Liver (tissue), 9 donors: ENCODE results near the gene ARHGEF7. TPM values are rescaled to one million over a fixed set of nuclear protein-coding genes. Genes with fewer than 3 reads are reported as not detected.

Experiments used
- DNase-seq: peaks from one replicate; pipeline ENCODE4 v3.0.0-alpha.2; 2017; ENCODE audit warnings: low spot score
- H3K27ac ChIP-seq, 2 donors: one replicate each; pipeline ENCODE4 v1.7.0; 2013; ENCODE audit warnings: inconsistent platforms in 2 of 2, low read length in 2 of 2, control low read depth in 1 of 2, low read depth in 1 of 2, mild to moderate bottlenecking in 1 of 2
- H3K27me3 ChIP-seq, 4 donors: one replicate each; pipeline versions ENCODE4 v1.6.1 to v1.7.0; 2013; ENCODE audit warnings: low read length in 3 of 4, inconsistent platforms in 1 of 4, mild to moderate bottlenecking in 1 of 4, moderate library complexity in 1 of 4; ENCODE audit not compliant: control insufficient read depth in 4 of 4, insufficient read depth in 4 of 4
- H3K36me3 ChIP-seq, 4 donors: one replicate each; pipeline versions ENCODE4 v1.6.1 to v1.7.0; 2013; ENCODE audit warnings: low read length in 3 of 4, mild to moderate bottlenecking in 3 of 4, low read depth in 1 of 4, moderate library complexity in 1 of 4; ENCODE audit not compliant: control insufficient read depth in 4 of 4, insufficient read depth in 3 of 4
- H3K4me1 ChIP-seq, 4 donors: one replicate each; pipeline versions ENCODE4 v1.6.1 to v1.7.0; 2013; ENCODE audit warnings: low read length in 3 of 4, mild to moderate bottlenecking in 3 of 4, moderate library complexity in 1 of 4; ENCODE audit not compliant: control insufficient read depth in 4 of 4, insufficient read depth in 4 of 4
- H3K4me3 ChIP-seq, 3 donors: one replicate each; pipeline versions ENCODE4 v1.6.1 to v1.7.0; 2013; ENCODE audit warnings: low read length in 3 of 3, control low read depth in 1 of 3, low read depth in 1 of 3, mild to moderate bottlenecking in 1 of 3
- H3K9ac ChIP-seq, 2 donors: one replicate each; pipeline ENCODE4 v1.7.0; 2013; ENCODE audit warnings: low read length in 2 of 2, mild to moderate bottlenecking in 2 of 2, moderate library complexity in 2 of 2, control low read depth in 1 of 2, low read depth in 1 of 2
- H3K9me3 ChIP-seq, 4 donors: one replicate each; pipeline versions ENCODE4 v1.6.1 to v1.7.0; 2013; ENCODE audit warnings: low read length in 3 of 4; ENCODE audit not compliant: control insufficient read depth in 4 of 4
- ATF3 ChIP-seq: IDR thresholded peaks from 2 replicates; pipeline ENCODE4 v1.6.1; 2016; ENCODE audit warnings: antibody characterized with exemption
- EGR1 ChIP-seq, 2 donors: IDR thresholded peaks; 2 replicates each; pipeline ENCODE4 v1.6.1; 2016 to 2018; ENCODE audit warnings: antibody characterized with exemption in 2 of 2, low read depth in 2 of 2
- FOXA2 ChIP-seq: IDR thresholded peaks from 2 replicates; pipeline ENCODE4 v1.6.1; 2016; ENCODE audit warnings: antibody characterized with exemption
- GABPA ChIP-seq, 2 donors: IDR thresholded peaks in 1 of 2; conservative IDR thresholded peaks in 1 of 2; 2 replicates each; pipeline ENCODE4 v1.6.1; 2016; ENCODE audit warnings: antibody characterized with exemption in 2 of 2, mild to moderate bottlenecking in 1 of 2, moderate library complexity in 1 of 2
- JUND ChIP-seq, 2 donors: IDR thresholded peaks; 2 replicates each; pipeline ENCODE4 v1.6.1; 2016; ENCODE audit warnings: antibody characterized with exemption in 2 of 2
- NR2F2 ChIP-seq: IDR thresholded peaks from 2 replicates; pipeline ENCODE4 v1.6.1; 2016; ENCODE audit warnings: antibody characterized with exemption
- RAD21 ChIP-seq, 2 donors: IDR thresholded peaks; 2 replicates each; pipeline ENCODE4 v1.6.1; 2016; ENCODE audit warnings: antibody characterized with exemption in 2 of 2, mild to moderate bottlenecking in 2 of 2
- RXRA ChIP-seq, 2 donors: IDR thresholded peaks; 2 replicates each; pipeline ENCODE4 v1.6.1; 2017 to 2018; ENCODE audit warnings: antibody characterized with exemption in 2 of 2, mild to moderate bottlenecking in 1 of 2
- SP1 ChIP-seq: IDR thresholded peaks from 2 replicates; pipeline ENCODE4 v1.6.1; 2018; ENCODE audit warnings: antibody characterized with exemption, mild to moderate bottlenecking
- TAF1 ChIP-seq: conservative IDR thresholded peaks from 2 replicates; pipeline ENCODE4 v1.6.1; 2016; ENCODE audit warnings: antibody characterized with exemption, mild to moderate bottlenecking
- YY1 ChIP-seq: IDR thresholded peaks from 2 replicates; pipeline ENCODE4 v1.6.1; 2016; ENCODE audit warnings: antibody characterized with exemption, mild to moderate bottlenecking
- WGBS: extraction: QIAGEN DNeasy Blood & Tissue Kit; methylation state at CpG from one replicate; pipeline ENCODE4 v1.1.7; 2013; 5-methylcytosine and 5-hydroxymethylcytosine counted together
- polyA plus RNA-seq, 2 donors: library from polyadenylated mRNA; stranded (reverse) in 1 of 2; unstranded in 1 of 2; fragments of 200-250 nt in 1 of 2; fragments of >200 nt in 1 of 2; fragmentation: Nextera tagmentation in 1 of 2; extraction: Ambion mirVana in 1 of 2; gene quantifications; one replicate each; pipeline versions ENCODE4 v1.2.1 to v1.2.3, GENCODE V29; 2013 to 2015
- total RNA-seq, 2 donors: library from RNA; depleted of rRNA; stranded (reverse); fragments of >200 nt; gene quantifications; one replicate each; pipeline ENCODE4 v1.2.3, GENCODE V29; 2014
- TF ChIP-seq, protein P1 (sequence below): fragments of 150-350 bp; IDR thresholded peaks from 2 replicates; pipeline ENCODE4 v1.5.1; 2017; ENCODE audit warnings: improper control_type of control experiment, low read depth, low read length; ENCODE audit not compliant: missing input control
- TF ChIP-seq, protein P2 (sequence below): IDR thresholded peaks from 2 replicates; pipeline ENCODE4 v1.6.1; 2016; ENCODE audit warnings: antibody characterized with exemption, mild to moderate bottlenecking
- TF ChIP-seq, protein P3 (sequence below): IDR thresholded peaks from 2 replicates; pipeline ENCODE4 v1.6.1; 2016; ENCODE audit warnings: antibody characterized with exemption
- TF ChIP-seq, protein P4 (sequence below): IDR thresholded peaks from 2 replicates; pipeline ENCODE4 v1.6.1; 2016; ENCODE audit warnings: antibody characterized with exemption
- donor health status: healthy.
- donor health status: healthy.
- donor health status: healthy.
- donor health status: healthy.
- donor health status: healthy.

Gene ARHGEF7
- total and polyA plus RNA-seq, 4 donors = 10.3 to 37.5 (median 20.1) TPM

DNA sequence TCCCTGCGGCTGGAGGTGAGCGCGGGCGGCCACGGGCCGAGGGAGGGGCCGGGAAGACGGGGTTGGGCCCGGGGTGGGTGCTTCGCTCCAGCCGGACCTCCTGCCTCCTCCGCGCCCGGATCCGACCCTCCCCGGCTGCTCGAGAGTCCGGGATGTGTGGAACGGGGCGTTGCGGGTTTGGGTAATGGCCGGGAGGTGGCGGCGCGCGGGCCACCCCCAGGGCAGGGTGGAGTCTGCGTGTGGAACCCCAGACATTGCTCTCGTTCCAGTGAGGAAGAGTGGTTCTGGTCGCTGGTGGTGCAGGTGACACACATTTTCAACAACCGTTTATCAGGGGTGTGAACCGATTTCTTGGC lies 38.8 kb downstream of the ARHGEF7 start:
- DNase-seq = peak; percentile 60
- Histone ChIP-seq H3K9ac (peak overlapping the region; percentile 64 to 95), H3K27me3 (no peaks in the 10 kb centered on the region), H3K27ac (peak overlapping the region; percentile 95 to 97), H3K9me3 (no peaks in the 10 kb centered on the region), H3K4me3 (peak overlapping the region; percentile 82 to 95 (median 83)), H3K4me1 (peaks cover 0 to 27% (median 16%) of the 10 kb centered on the region in 4 donors), H3K36me3 (no peaks in the 10 kb centered on the region)
- WGBS = under 1% methylated on average over 31 of the region's 31 CpGs
- TF ChIP-seq TAF1 (no peak), RAD21 (IDR thresholded peaks at IDR 0.05) (peak; percentile 7 to 43), YY1 (no peak), RXRA (IDR thresholded peaks at IDR 0.05) (peak in 1 of 2 donors; percentile 6), EGR1 (IDR thresholded peaks at IDR 0.05; ENCODE audit: low read depth in 2 of 2) (no peak), JUND (IDR thresholded peaks at IDR 0.05) (no peak)
- TF ChIP-seq, protein P1, sequence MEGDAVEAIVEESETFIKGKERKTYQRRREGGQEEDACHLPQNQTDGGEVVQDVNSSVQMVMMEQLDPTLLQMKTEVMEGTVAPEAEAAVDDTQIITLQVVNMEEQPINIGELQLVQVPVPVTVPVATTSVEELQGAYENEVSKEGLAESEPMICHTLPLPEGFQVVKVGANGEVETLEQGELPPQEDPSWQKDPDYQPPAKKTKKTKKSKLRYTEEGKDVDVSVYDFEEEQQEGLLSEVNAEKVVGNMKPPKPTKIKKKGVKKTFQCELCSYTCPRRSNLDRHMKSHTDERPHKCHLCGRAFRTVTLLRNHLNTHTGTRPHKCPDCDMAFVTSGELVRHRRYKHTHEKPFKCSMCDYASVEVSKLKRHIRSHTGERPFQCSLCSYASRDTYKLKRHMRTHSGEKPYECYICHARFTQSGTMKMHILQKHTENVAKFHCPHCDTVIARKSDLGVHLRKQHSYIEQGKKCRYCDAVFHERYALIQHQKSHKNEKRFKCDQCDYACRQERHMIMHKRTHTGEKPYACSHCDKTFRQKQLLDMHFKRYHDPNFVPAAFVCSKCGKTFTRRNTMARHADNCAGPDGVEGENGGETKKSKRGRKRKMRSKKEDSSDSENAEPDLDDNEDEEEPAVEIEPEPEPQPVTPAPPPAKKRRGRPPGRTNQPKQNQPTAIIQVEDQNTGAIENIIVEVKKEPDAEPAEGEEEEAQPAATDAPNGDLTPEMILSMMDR = peak; percentile 3
- TF ChIP-seq, protein P2, sequence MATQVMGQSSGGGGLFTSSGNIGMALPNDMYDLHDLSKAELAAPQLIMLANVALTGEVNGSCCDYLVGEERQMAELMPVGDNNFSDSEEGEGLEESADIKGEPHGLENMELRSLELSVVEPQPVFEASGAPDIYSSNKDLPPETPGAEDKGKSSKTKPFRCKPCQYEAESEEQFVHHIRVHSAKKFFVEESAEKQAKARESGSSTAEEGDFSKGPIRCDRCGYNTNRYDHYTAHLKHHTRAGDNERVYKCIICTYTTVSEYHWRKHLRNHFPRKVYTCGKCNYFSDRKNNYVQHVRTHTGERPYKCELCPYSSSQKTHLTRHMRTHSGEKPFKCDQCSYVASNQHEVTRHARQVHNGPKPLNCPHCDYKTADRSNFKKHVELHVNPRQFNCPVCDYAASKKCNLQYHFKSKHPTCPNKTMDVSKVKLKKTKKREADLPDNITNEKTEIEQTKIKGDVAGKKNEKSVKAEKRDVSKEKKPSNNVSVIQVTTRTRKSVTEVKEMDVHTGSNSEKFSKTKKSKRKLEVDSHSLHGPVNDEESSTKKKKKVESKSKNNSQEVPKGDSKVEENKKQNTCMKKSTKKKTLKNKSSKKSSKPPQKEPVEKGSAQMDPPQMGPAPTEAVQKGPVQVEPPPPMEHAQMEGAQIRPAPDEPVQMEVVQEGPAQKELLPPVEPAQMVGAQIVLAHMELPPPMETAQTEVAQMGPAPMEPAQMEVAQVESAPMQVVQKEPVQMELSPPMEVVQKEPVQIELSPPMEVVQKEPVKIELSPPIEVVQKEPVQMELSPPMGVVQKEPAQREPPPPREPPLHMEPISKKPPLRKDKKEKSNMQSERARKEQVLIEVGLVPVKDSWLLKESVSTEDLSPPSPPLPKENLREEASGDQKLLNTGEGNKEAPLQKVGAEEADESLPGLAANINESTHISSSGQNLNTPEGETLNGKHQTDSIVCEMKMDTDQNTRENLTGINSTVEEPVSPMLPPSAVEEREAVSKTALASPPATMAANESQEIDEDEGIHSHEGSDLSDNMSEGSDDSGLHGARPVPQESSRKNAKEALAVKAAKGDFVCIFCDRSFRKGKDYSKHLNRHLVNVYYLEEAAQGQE = no peak
- TF ChIP-seq, protein P3, sequence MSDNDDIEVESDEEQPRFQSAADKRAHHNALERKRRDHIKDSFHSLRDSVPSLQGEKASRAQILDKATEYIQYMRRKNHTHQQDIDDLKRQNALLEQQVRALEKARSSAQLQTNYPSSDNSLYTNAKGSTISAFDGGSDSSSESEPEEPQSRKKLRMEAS = no peak

DNA sequence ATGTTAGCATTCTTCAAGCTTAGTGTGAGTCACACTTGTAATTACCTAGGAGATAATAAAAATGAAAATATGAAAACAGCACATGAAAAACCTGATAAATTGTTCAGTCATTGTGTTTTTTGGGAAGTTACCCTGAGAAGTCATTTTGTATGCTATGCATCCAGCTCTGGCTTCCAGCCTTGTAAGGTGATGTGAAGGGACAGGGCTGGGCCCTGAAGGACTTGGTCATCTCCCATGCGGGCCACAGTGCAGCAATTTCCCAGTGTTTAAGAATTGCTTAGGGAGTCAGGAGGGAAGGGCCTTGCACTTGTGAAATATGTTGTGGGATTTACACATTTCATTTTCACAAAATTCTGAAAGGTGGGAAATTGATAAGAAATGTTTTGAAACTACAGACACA lies 41.3 kb downstream of the ARHGEF7 start:
- no peak for DNase-seq
- H3K27ac ChIP-seq = no peak overlapping the region
- 88% methylated on average over 1 of the region's 1 CpG for WGBS
- peaks cover 0 to 3% (median 0%) of the 10 kb centered on the region in 4 donors for H3K36me3 ChIP-seq
- TF ChIP-seq FOXA2 (no peak), YY1 (no peak), JUND (IDR thresholded peaks at IDR 0.05) (no peak), NR2F2 (no peak), ATF3 (no peak), SP1 (no peak), RXRA (IDR thresholded peaks at IDR 0.05) (no peak), GABPA (IDR thresholded peaks at IDR 0.05 in 1 of 2, conservative IDR thresholded peaks at IDR 0.05 in 1 of 2) (no peak)
- TF ChIP-seq, protein P2 = no peak
- TF ChIP-seq, protein P3 = no peak
- TF ChIP-seq, protein P4, sequence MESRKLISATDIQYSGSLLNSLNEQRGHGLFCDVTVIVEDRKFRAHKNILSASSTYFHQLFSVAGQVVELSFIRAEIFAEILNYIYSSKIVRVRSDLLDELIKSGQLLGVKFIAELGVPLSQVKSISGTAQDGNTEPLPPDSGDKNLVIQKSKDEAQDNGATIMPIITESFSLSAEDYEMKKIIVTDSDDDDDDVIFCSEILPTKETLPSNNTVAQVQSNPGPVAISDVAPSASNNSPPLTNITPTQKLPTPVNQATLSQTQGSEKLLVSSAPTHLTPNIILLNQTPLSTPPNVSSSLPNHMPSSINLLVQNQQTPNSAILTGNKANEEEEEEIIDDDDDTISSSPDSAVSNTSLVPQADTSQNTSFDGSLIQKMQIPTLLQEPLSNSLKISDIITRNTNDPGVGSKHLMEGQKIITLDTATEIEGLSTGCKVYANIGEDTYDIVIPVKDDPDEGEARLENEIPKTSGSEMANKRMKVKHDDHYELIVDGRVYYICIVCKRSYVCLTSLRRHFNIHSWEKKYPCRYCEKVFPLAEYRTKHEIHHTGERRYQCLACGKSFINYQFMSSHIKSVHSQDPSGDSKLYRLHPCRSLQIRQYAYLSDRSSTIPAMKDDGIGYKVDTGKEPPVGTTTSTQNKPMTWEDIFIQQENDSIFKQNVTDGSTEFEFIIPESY = no peak
- H3K4me1 ChIP-seq = peaks cover 0 to 27% (median 16%) of the 10 kb centered on the region in 4 donors
- no peaks in the 10 kb centered on the region for H3K27me3 ChIP-seq
- no peak overlapping the region for H3K4me3 ChIP-seq
- H3K9ac ChIP-seq = no peak overlapping the region
- no peaks in the 10 kb centered on the region for H3K9me3 ChIP-seq
